Measurements from ENCODE around the gene AFDN. TPM values are rescaled to one million over a fixed set of nuclear protein-coding genes. Genes with fewer than 3 reads are reported as not detected.

AFDN gene
- total RNA-seq, 4 donors from 2014 or later: 148 to 371 (median 204) TPM

GRCh38 chr6:167805349-167806060 lies 21.2 kb upstream of the AFDN start:
- no peaks in the 10 kb centered on the region for H3K36me3 ChIP-seq
- peak overlapping the region in 2 of 4 donors; percentile 34 for H3K27ac ChIP-seq
- no peak overlapping the region for H3K4me3 ChIP-seq
- H3K9me3 ChIP-seq: peaks cover 0 to 2% of the 10 kb centered on the region in 2 donors
- H3K27me3 ChIP-seq: peaks cover 5% of the 10 kb centered on the region
- no peak for DNase-seq
- WGBS, 2 donors (ENCODE audit: low coverage in 1 of 2): 72 to 89% methylated on average over 8 of the region's 8 CpGs
- TF ChIP-seq CTCF (IDR thresholded peaks at IDR 0.05) (no peak), POLR2A (IDR thresholded peaks at IDR 0.05) (no peak), EP300 (IDR thresholded peaks at IDR 0.05; ENCODE audit: low read depth) (no peak), POLR2AphosphoS5 (IDR thresholded peaks at IDR 0.05) (no peak)
- in situ Hi-C loops (cut with MboI; ENCODE audit: low pct_ligation_motif_present in 1 of 4, low pct_unique_long_range_greater_than_20kb in 1 of 4, low sequenced_read_pairs in 3 of 4): no loop called here
- intact Hi-C loops (cut with DNase I; ENCODE audit: low total_unique reads): no loop called here
- peaks cover 0 to 20% (median 6%) of the 10 kb centered on the region in 4 donors for H3K4me1 ChIP-seq

DNA sequence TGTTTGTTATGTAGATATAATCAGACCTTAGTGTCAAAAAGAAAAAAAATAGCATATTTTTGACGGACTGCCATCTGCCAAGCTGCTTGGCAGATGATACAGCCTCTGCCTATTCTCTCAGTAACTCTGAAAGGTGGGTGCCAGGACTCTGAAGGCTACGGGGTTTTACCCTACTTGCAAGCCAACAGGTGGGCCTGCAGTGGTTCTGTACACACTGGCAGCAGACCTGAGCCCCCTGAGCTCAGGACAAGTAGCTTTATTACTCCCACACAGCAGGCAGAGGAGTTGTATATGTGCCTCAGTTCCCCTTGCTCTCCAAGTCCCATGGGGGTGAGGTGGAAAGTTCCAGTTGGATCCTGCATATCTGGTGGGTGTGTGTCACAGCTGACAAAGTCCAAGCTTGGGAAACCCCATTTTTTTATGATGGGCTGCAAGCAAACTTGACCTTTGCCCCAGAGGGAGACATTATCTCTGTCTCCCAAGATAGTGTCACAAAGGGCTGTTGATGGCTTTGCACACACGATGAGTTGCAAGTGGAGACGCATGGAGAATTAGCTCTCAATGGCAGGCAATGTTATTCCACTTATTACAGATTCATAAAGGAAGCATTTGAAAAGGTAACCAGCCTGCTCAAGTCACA lies 20.5 kb upstream of the AFDN start:
- no peak overlapping the region for H3K4me3 ChIP-seq
- H3K27ac ChIP-seq: peak overlapping the region in 2 of 4 donors; percentile 34
- 38 to 57% methylated on average over 2 to 4 of the region's 4 CpGs for WGBS, 2 donors (ENCODE audit: low coverage in 1 of 2)
- in situ Hi-C loops (cut with MboI; ENCODE audit: low pct_ligation_motif_present in 1 of 4, low pct_unique_long_range_greater_than_20kb in 1 of 4, low sequenced_read_pairs in 3 of 4) (no loop called here), intact Hi-C loops (cut with DNase I; ENCODE audit: low total_unique reads) (no loop called here)
- TF ChIP-seq CTCF (IDR thresholded peaks at IDR 0.05) (no peak), POLR2AphosphoS5 (IDR thresholded peaks at IDR 0.05) (peak in 1 of 3 donors; percentile 20)
- peaks cover 5% of the 10 kb centered on the region for H3K27me3 ChIP-seq
- peaks cover 0 to 2% of the 10 kb centered on the region in 2 donors for H3K9me3 ChIP-seq
- peak; percentile 55 for DNase-seq
- no peaks in the 10 kb centered on the region for H3K36me3 ChIP-seq
- peaks cover 0 to 20% (median 6%) of the 10 kb centered on the region in 4 donors for H3K4me1 ChIP-seq

- 72 to 87% methylated on average over 4 to 6 of the region's 6 CpGs for WGBS, 2 donors (ENCODE audit: low coverage in 1 of 2)
Observed at GRCh38 chr6:167807200-167807599, 19.5 kb upstream of the AFDN start.

More at GRCh38 chr6:167807200-167807599, 19.5 kb upstream of the AFDN start:
- no peak for TF ChIP-seq POLR2A (IDR thresholded peaks at IDR 0.05)
- no peak for TF ChIP-seq EP300 (IDR thresholded peaks at IDR 0.05; ENCODE audit: low read depth)
- TF ChIP-seq CTCF (IDR thresholded peaks at IDR 0.05): no peak
- TF ChIP-seq POLR2AphosphoS5 (IDR thresholded peaks at IDR 0.05): no peak
- Histone ChIP-seq H3K4me3 (no peak overlapping the region), H3K27ac (no peak overlapping the region), H3K9me3 (peaks cover 0 to 2% of the 10 kb centered on the region in 2 donors), H3K4me1 (peaks cover 0 to 20% (median 6%) of the 10 kb centered on the region in 4 donors), H3K36me3 (no peaks in the 10 kb centered on the region), H3K27me3 (peaks cover 5% of the 10 kb centered on the region)
- DNase-seq: no peak
- in situ Hi-C loops (cut with MboI; ENCODE audit: low pct_ligation_motif_present in 1 of 4, low pct_unique_long_range_greater_than_20kb in 1 of 4, low sequenced_read_pairs in 3 of 4): no loop called here
- intact Hi-C loops (cut with DNase I; ENCODE audit: low total_unique reads): no loop called here
